Lung (tissue), 12 donors: Measurements from ENCODE around the gene HOXA11. TPM values are rescaled to one million over a fixed set of nuclear protein-coding genes. Genes with fewer than 3 reads are reported as not detected.

Source experiments
- ATAC-seq: fragments of 200-7000 bp; cut with Tn5 transposase; one replicate; pipeline ENCODE4 v1.9.1; 2020; ENCODE audit warnings: moderate number of reproducible peaks; ENCODE audit not compliant: insufficient read depth, low FRiP score
- DNase-seq, 3 donors: peaks; one replicate each; pipeline ENCODE4 v3.0.0-alpha.2; 2013 to 2017
- H3K27ac ChIP-seq, 2 donors: one replicate each; pipeline ENCODE4 v1.5.1; 2013; ENCODE audit warnings: mild to moderate bottlenecking in 2 of 2, moderate library complexity in 2 of 2, control low read depth in 1 of 2, inconsistent platforms in 1 of 2, low read depth in 1 of 2, low read length in 1 of 2
- H3K27me3 ChIP-seq, 3 donors: one replicate each; pipeline ENCODE4 v1.5.1; 2013; ENCODE audit warnings: low read length in 2 of 3; ENCODE audit not compliant: control insufficient read depth in 3 of 3, insufficient read depth in 3 of 3
- H3K36me3 ChIP-seq, 4 donors: one replicate each; pipeline ENCODE4 v1.5.1; 2013; ENCODE audit warnings: low read length in 4 of 4, mild to moderate bottlenecking in 1 of 4, moderate library complexity in 1 of 4; ENCODE audit not compliant: control insufficient read depth in 4 of 4, insufficient read depth in 4 of 4
- H3K4me1 ChIP-seq, 5 donors: one replicate each; pipeline ENCODE4 v1.5.1; 2013; ENCODE audit warnings: low read length in 5 of 5, mild to moderate bottlenecking in 2 of 5, moderate library complexity in 1 of 5; ENCODE audit not compliant: control insufficient read depth in 5 of 5, insufficient read depth in 5 of 5
- H3K4me3 ChIP-seq: one replicate; pipeline ENCODE4 v1.5.1; 2013; ENCODE audit warnings: mild to moderate bottlenecking, control low read depth, moderate library complexity
- H3K9ac ChIP-seq, 2 donors: one replicate each; pipeline ENCODE4 v1.5.1; 2013; ENCODE audit warnings: low read length in 2 of 2, control low read depth in 1 of 2; ENCODE audit not compliant: insufficient read depth in 1 of 2
- H3K9me3 ChIP-seq, 4 donors: one replicate each; pipeline ENCODE4 v1.5.1; 2013; ENCODE audit warnings: low read length in 3 of 4, mild to moderate bottlenecking in 1 of 4, moderate library complexity in 1 of 4; ENCODE audit not compliant: control insufficient read depth in 4 of 4, insufficient read depth in 3 of 4
- CTCF ChIP-seq: IDR thresholded peaks from 2 replicates; pipeline ENCODE4 v1.5.1; 2012; ENCODE audit warnings: mild to moderate bottlenecking; ENCODE audit errors: control extremely low read depth, extremely low read depth
- WGBS, 2 donors: extraction: QIAGEN DNeasy Blood & Tissue Kit; methylation state at CpG; one replicate each; pipeline ENCODE4 v1.1.7; 2013; 5-methylcytosine and 5-hydroxymethylcytosine counted together
- polyA plus RNA-seq, 2 donors: library from polyadenylated mRNA; stranded (reverse); fragments of 200-250 nt; gene quantifications; one replicate each; pipeline ENCODE4 v1.2.1, GENCODE V29; 2013
- total RNA-seq, 2 donors: library from RNA; depleted of rRNA in 1 of 2; stranded (reverse); fragments of >200 nt in 1 of 2; gene quantifications; one replicate each; pipeline ENCODE4 v1.2.1, GENCODE V29; 2014 to 2021
- donor health status: control.
- donor health status: control.
- donor health status: Bipolar disorder and iron deficiency.
- donor health status: healthy.
- donor health status: DM: yes; HTN: yes; CAD: no.

Gene HOXA11
- total and polyA plus RNA-seq, 4 donors = not detected

- Histone ChIP-seq H3K36me3 (no peaks in the 10 kb centered on the region), H3K4me3 (no peak overlapping the region), H3K27me3 (peaks cover 0 to 87% (median 63%) of the 10 kb centered on the region in 3 donors), H3K9ac (no peak overlapping the region), H3K4me1 (peaks cover 0 to 33% (median 4%) of the 10 kb centered on the region in 5 donors), H3K9me3 (no peaks in the 10 kb centered on the region), H3K27ac (peak overlapping the region in 1 of 2 donors; percentile 13)
- ATAC-seq (no peak), DNase-seq (peak in 1 of 3 donors; percentile 43)
- TF ChIP-seq CTCF = no peak
- WGBS, 2 donors = 9 to 16% methylated on average over 29 to 30 of the region's 30 CpGs
Measured at GRCh38 chr7:27156916-27157701, 27.9 kb downstream of the HOXA11 start.

- peaks cover 0 to 87% (median 63%) of the 10 kb centered on the region in 3 donors for H3K27me3 ChIP-seq
- DNase-seq = peak; percentile 91 to 93 (median 91)
- ATAC-seq = no peak
- H3K27ac ChIP-seq = peak within 1 kb of the TSS in 1 of 2 donors; percentile 78
- WGBS, 2 donors = 1 to 2% methylated on average over 32 to 33 of the region's 33 CpGs
- TF ChIP-seq CTCF = no peak
- no peaks in the 10 kb centered on the region for H3K9me3 ChIP-seq
- H3K9ac ChIP-seq = peak within 1 kb of the TSS in 1 of 2 donors; percentile 43
- H3K4me1 ChIP-seq = peaks cover 0 to 33% (median 4%) of the 10 kb centered on the region in 5 donors
- no peaks in the 10 kb centered on the region for H3K36me3 ChIP-seq
- peak within 1 kb of the TSS; percentile 47 for H3K4me3 ChIP-seq
Measured at GRCh38 chr7:27156508-27156898, 28.5 kb downstream of the HOXA11 start, which contains the start of gene HOXA7. HOXA7 (minus strand) TSS chr7:27156675; CDS start chr7:27156545, 130 bp downstream.

GRCh38 chr7:27155816-27156507 is 29.1 kb downstream of the HOXA11 start:
- H3K27me3 ChIP-seq = peaks cover 0 to 85% (median 60%) of the 10 kb centered on the region in 3 donors
- no peaks in the 10 kb centered on the region for H3K36me3 ChIP-seq
- peak overlapping the region in 1 of 2 donors; percentile 78 for H3K27ac ChIP-seq
- DNase-seq (peak in 1 of 3 donors; percentile 59), ATAC-seq (no peak)
- WGBS, 2 donors = 1 to 2% methylated on average over 52 to 63 of the region's 63 CpGs
- H3K9ac ChIP-seq = peak overlapping the region in 1 of 2 donors; percentile 43
- H3K9me3 ChIP-seq = no peaks in the 10 kb centered on the region
- peak overlapping the region; percentile 47 for H3K4me3 ChIP-seq
- peaks cover 0 to 33% (median 4%) of the 10 kb centered on the region in 5 donors for H3K4me1 ChIP-seq
- no peak for TF ChIP-seq CTCF
